Measurements from ENCODE around the gene GP5.

The GP5 gene

GRCh38 chr3:194405766-194406165 lies 6.7 kb upstream of the GP5 start:
- Histone ChIP-seq H3K27me3 (ENCODE audit: insufficient read depth, poor library complexity, severe bottlenecking) (no peaks in the 10 kb centered on the region), H3K4me3 (replicated peaks; ENCODE audit: insufficient read depth, low read length) (no peak overlapping the region), H3K27ac (replicated peaks) (no peak overlapping the region)
- TF ChIP-seq REST (IDR thresholded peaks at IDR 0.05; ENCODE audit: insufficient replicate concordance, low read depth) (no peak), CTCF (IDR thresholded peaks at IDR 0.05; ENCODE audit: insufficient read depth, low read length) (no peak), POLR2AphosphoS5 (IDR thresholded peaks at IDR 0.05; ENCODE audit: low read depth) (no peak), SPI1 (IDR thresholded peaks at IDR 0.05; ENCODE audit: borderline replicate concordance, low read depth) (no peak), GABPA (IDR thresholded peaks at IDR 0.05; ENCODE audit: low read depth) (no peak)
- no peak for DNase-seq (ENCODE audit: low read depth in 1 of 2, low spot score in 1 of 2)

GRCh38 chr3:194404365-194405140 lies 5.5 kb upstream of the GP5 start:
- H3K27ac ChIP-seq (replicated peaks) = no peak overlapping the region

GRCh38 chr3:194401868-194402329 lies 2.8 kb upstream of the GP5 start:
- Histone ChIP-seq H3K27me3 (ENCODE audit: insufficient read depth, poor library complexity, severe bottlenecking) (peaks cover 21% of the 10 kb centered on the region), H3K4me3 (replicated peaks; ENCODE audit: insufficient read depth, low read length) (no peak overlapping the region), H3K27ac (replicated peaks) (no peak overlapping the region)
- no peak for TF ChIP-seq CTCF (IDR thresholded peaks at IDR 0.05; ENCODE audit: insufficient read depth, low read length)
- no peak for TF ChIP-seq SPI1 (IDR thresholded peaks at IDR 0.05; ENCODE audit: borderline replicate concordance, low read depth)
- TF ChIP-seq GABPA (IDR thresholded peaks at IDR 0.05; ENCODE audit: low read depth) = no peak
- no peak; the same call in 1 of the 2 replicates for TF ChIP-seq POLR2AphosphoS5 (IDR thresholded peaks at IDR 0.05; ENCODE audit: low read depth)
- TF ChIP-seq REST (IDR thresholded peaks at IDR 0.05; ENCODE audit: insufficient replicate concordance, low read depth) = no peak
- no peak for DNase-seq (ENCODE audit: low read depth in 1 of 2, low spot score in 1 of 2)

More at GRCh38 chr3:194404365-194405140, 5.5 kb upstream of the GP5 start:
- Histone ChIP-seq H3K27me3 (ENCODE audit: insufficient read depth, poor library complexity, severe bottlenecking) (no peaks in the 10 kb centered on the region), H3K4me3 (replicated peaks; ENCODE audit: insufficient read depth, low read length) (no peak overlapping the region)
- DNase-seq (ENCODE audit: low read depth in 1 of 2, low spot score in 1 of 2) = peak in 1 of 2 experiments; percentile 28
- TF ChIP-seq GABPA (IDR thresholded peaks at IDR 0.05; ENCODE audit: low read depth) (no peak), CTCF (IDR thresholded peaks at IDR 0.05; ENCODE audit: insufficient read depth, low read length) (peak; percentile 16)

Measured in HL-60 (cell line).